Measurements from ENCODE around the gene OPA3.
A peak's percentile ranks its signal among the peaks of the same experiment; 100 is the strongest.

Gene OPA3

GRCh38 chr19:45592366-45592765, 7.8 kb upstream of the OPA3 start:
- no peak for TF ChIP-seq CTCF (IDR thresholded peaks at IDR 0.05; ENCODE audit: unreplicated experiment in 3 of 3)
- no peaks in the 10 kb centered on the region for H3K9me3 Mint-ChIP-seq
- no peaks in the 10 kb centered on the region for H3K4me1 Mint-ChIP-seq
- no peaks in the 10 kb centered on the region for H3K36me3 Mint-ChIP-seq (ENCODE audit: low read depth)
- peaks cover 67% of the 10 kb centered on the region for H3K27me3 Mint-ChIP-seq (ENCODE audit: low read depth)
- H3K27ac Mint-ChIP-seq = no peak overlapping the region
- H3K4me3 Mint-ChIP-seq = no peak overlapping the region

- H3K27ac Mint-ChIP-seq = no peak overlapping the region
- H3K4me3 Mint-ChIP-seq = no peak overlapping the region
- H3K36me3 Mint-ChIP-seq (ENCODE audit: low read depth) = no peaks in the 10 kb centered on the region
- H3K4me1 Mint-ChIP-seq = no peaks in the 10 kb centered on the region
- H3K27me3 Mint-ChIP-seq (ENCODE audit: low read depth) = peaks cover 59% of the 10 kb centered on the region
- no peak for TF ChIP-seq CTCF (IDR thresholded peaks at IDR 0.05; ENCODE audit: unreplicated experiment in 3 of 3)
- no peaks in the 10 kb centered on the region for H3K9me3 Mint-ChIP-seq
These were observed 7.0 kb upstream of the OPA3 start for GRCh38 chr19:45591638-45592005.

- no peaks in the 10 kb centered on the region for H3K36me3 Mint-ChIP-seq (ENCODE audit: low read depth)
- H3K4me3 Mint-ChIP-seq = no peak overlapping the region
- TF ChIP-seq CTCF (IDR thresholded peaks at IDR 0.05; ENCODE audit: unreplicated experiment in 3 of 3) = peak in 1 of 3 experiments; percentile 42
- H3K27me3 Mint-ChIP-seq (ENCODE audit: low read depth) = peaks cover 54% of the 10 kb centered on the region
- H3K27ac Mint-ChIP-seq = no peak overlapping the region
- no peaks in the 10 kb centered on the region for H3K9me3 Mint-ChIP-seq
- no peaks in the 10 kb centered on the region for H3K4me1 Mint-ChIP-seq
These were observed 6.5 kb upstream of the OPA3 start for GRCh38 chr19:45591004-45591637.

GRCh38 chr19:45590300-45591003, 5.8 kb upstream of the OPA3 start:
- no peak overlapping the region for H3K4me3 Mint-ChIP-seq
- H3K36me3 Mint-ChIP-seq (ENCODE audit: low read depth) = no peaks in the 10 kb centered on the region
- TF ChIP-seq CTCF (IDR thresholded peaks at IDR 0.05; ENCODE audit: unreplicated experiment in 3 of 3) = no peak
- no peaks in the 10 kb centered on the region for H3K4me1 Mint-ChIP-seq
- no peaks in the 10 kb centered on the region for H3K9me3 Mint-ChIP-seq
- H3K27ac Mint-ChIP-seq = no peak overlapping the region
- H3K27me3 Mint-ChIP-seq (ENCODE audit: low read depth) = peaks cover 48% of the 10 kb centered on the region

DNA sequence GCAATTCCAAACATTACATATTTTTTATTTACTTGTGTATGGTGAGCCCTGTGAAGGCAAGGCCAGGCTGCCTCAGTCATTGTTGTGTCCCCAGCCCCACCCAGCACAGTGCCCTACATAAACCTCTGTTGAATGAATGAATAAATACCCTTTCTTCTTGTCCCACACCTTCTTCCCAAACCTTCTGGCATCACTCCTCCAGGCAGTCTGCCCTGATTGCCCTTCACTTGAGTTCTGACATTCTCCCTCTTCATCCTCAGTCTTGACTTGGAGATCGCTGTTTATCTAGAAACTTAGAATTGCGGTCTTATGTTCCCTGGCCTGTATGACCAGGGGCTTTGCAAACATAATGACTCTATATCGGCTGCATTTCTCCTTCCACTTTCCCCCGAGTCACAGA, 5.2 kb upstream of the OPA3 start:
- no peaks in the 10 kb centered on the region for H3K4me1 Mint-ChIP-seq
- H3K27me3 Mint-ChIP-seq (ENCODE audit: low read depth) = peaks cover 42% of the 10 kb centered on the region
- H3K9me3 Mint-ChIP-seq = no peaks in the 10 kb centered on the region
- no peaks in the 10 kb centered on the region for H3K36me3 Mint-ChIP-seq (ENCODE audit: low read depth)
- peak overlapping the region in 1 of 3 experiments; percentile 21 for H3K27ac Mint-ChIP-seq
- H3K4me3 Mint-ChIP-seq = no peak overlapping the region
- TF ChIP-seq CTCF (IDR thresholded peaks at IDR 0.05; ENCODE audit: unreplicated experiment in 3 of 3) = no peak

DNA sequence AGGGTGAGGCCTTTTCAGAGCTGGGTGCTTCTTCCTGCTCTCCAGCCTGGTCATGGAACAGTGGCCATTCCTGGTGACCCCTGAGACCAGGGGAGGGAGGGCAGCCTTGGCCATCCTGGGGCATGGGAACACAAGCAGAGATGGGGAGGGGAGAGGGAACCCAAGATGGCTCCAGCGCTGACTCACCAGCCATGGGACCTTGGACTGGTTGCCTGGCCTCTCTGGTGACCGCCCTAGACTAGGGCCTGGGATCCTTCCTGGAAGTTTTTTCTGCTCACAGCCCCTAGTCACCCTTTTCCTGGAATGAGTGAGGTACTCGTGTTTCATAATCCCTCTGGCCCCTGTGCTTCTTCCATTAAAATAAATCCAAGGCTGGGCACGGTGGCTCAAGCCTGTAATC, 3.3 kb upstream of the OPA3 start:
- no peaks in the 10 kb centered on the region for H3K36me3 Mint-ChIP-seq (ENCODE audit: low read depth)

More for the DNA sequence above, 3.3 kb upstream of the OPA3 start:
- Mint-ChIP-seq H3K9me3 (no peaks in the 10 kb centered on the region), H3K27me3 (ENCODE audit: low read depth) (peaks cover 36% of the 10 kb centered on the region), H3K27ac (no peak overlapping the region), H3K4me3 (no peak overlapping the region), H3K4me1 (no peaks in the 10 kb centered on the region)
- TF ChIP-seq CTCF (IDR thresholded peaks at IDR 0.05; ENCODE audit: unreplicated experiment in 3 of 3) = no peak

All from nephron (organoid).